Fibroblast of skin of scalp (primary cell): ENCODE measurements around the gene ACBD5.
"Not testable (repeated sequence)": the region's sequence is repeated elsewhere in the genome, so short reads cannot be mapped to it uniquely, and the experiment has no call there.

ENCODE experiments used
- DNase-seq: peaks from one replicate; pipeline ENCODE4 v3.0.0-alpha.2; 2013

ACBD5 gene

GRCh38 chr10:27241010-27241651 is 534 bp upstream of the ACBD5 start:
- DNase-seq, result peak; percentile 7

GRCh38 chr10:27237531-27237930 is 3.1 kb downstream of the ACBD5 start:
- not testable (repeated sequence) for DNase-seq

GRCh38 chr10:27236589-27237128 is 3.9 kb downstream of the ACBD5 start:
- DNase-seq, result not testable (repeated sequence)

GRCh38 chr10:27235706-27236105 is 4.9 kb downstream of the ACBD5 start:
- no peak for DNase-seq

- DNase-seq, result no peak
Observed at GRCh38 chr10:27230022-27230421, 10.6 kb downstream of the ACBD5 start.

GRCh38 chr10:27225642-27226257 is 14.8 kb downstream of the ACBD5 start:
- DNase-seq, result no peak

- no peak for DNase-seq
Observed at GRCh38 chr10:27225011-27225590, 15.5 kb downstream of the ACBD5 start.

- DNase-seq, result peak; percentile 46
Observed at GRCh38 chr10:27223964-27224363, 16.6 kb downstream of the ACBD5 start.

- DNase-seq, result no peak
Observed at GRCh38 chr10:27207350-27207749, 33.2 kb downstream of the ACBD5 start.

GRCh38 chr10:27203806-27204205 is 36.8 kb downstream of the ACBD5 start:
- DNase-seq, result no peak

- no peak for DNase-seq
Observed at GRCh38 chr10:27197980-27198620, 42.5 kb downstream of the ACBD5 start.

GRCh38 chr10:27192284-27192683 is 48.3 kb downstream of the ACBD5 start:
- DNase-seq, result peak; percentile 77

- no peak for DNase-seq
Observed at GRCh38 chr10:27190508-27190907, 50.1 kb downstream of the ACBD5 start.

- no peak for DNase-seq
Observed at GRCh38 chr10:27188897-27189296, 51.7 kb downstream of the ACBD5 start.

- DNase-seq, result no peak
Observed at GRCh38 chr10:27188259-27188658, 52.3 kb downstream of the ACBD5 start.

GRCh38 chr10:27169849-27170248 is 70.7 kb downstream of the ACBD5 start:
- DNase-seq, result no peak

- DNase-seq, result no peak
Observed at GRCh38 chr10:27158421-27158820, 82.2 kb downstream of the ACBD5 start.

GRCh38 chr10:27157150-27157549 is 83.4 kb downstream of the ACBD5 start:
- no peak for DNase-seq

GRCh38 chr10:27156566-27156965 is 84.0 kb downstream of the ACBD5 start:
- not testable (repeated sequence) for DNase-seq

- DNase-seq, result peak; percentile 96
Observed at GRCh38 chr10:27155066-27155754, 85.4 kb downstream of the ACBD5 start, which contains the start of gene MASTL. Gene MASTL, plus strand, starts transcription at chr10:27155352. Its CDS starts 75 bp downstream, at chr10:27155427.

- peak; percentile 11 for DNase-seq
Observed at GRCh38 chr10:27153845-27154193, 86.8 kb downstream of the ACBD5 start.

GRCh38 chr10:27153329-27153728 is 87.3 kb downstream of the ACBD5 start:
- no peak for DNase-seq

GRCh38 chr10:27152687-27153086 is 87.9 kb downstream of the ACBD5 start:
- DNase-seq, result no peak
